Loucy (cell line): ENCODE measurements around the gene ROBO1.
A peak's percentile ranks its signal among the peaks of the same experiment; 100 is the strongest.

Source experiments
- H2AFZ ChIP-seq: fragments of 200-600 bp; sonication (generic); 2 replicates; pipeline ENCODE4 v1.6.0; 2016; ENCODE audit warnings: antibody characterized with exemption, mild to moderate bottlenecking, low read length, moderate library complexity
- H3F3A ChIP-seq: fragments of 200-600 bp; 2 replicates; pipeline ENCODE4 v1.6.0; 2016; ENCODE audit warnings: antibody characterized with exemption, low read depth, mild to moderate bottlenecking
- H3K27me3 ChIP-seq: fragments of 200-600 bp; sonication (generic); 2 replicates; pipeline ENCODE4 v1.6.1; 2014; ENCODE audit warnings: low read length, mild to moderate bottlenecking; ENCODE audit not compliant: insufficient read depth, poor library complexity, severe bottlenecking
- H3K36me3 ChIP-seq: fragments of 200-600 bp; sonication (generic); 2 replicates; pipeline ENCODE4 v1.6.1; 2016; ENCODE audit warnings: low read length; ENCODE audit not compliant: insufficient read depth
- H3K4me1 ChIP-seq: fragments of 200-600 bp; sonication (generic); 2 replicates; pipeline ENCODE4 v1.5.1; 2014; ENCODE audit warnings: low read length, mild to moderate bottlenecking; ENCODE audit not compliant: insufficient read depth, poor library complexity, severe bottlenecking
- H3K4me2 ChIP-seq: fragments of 200-600 bp; sonication (generic); 2 replicates; pipeline ENCODE4 v1.6.0; 2014; ENCODE audit warnings: antibody characterized with exemption, low read length, low read depth, mild to moderate bottlenecking; ENCODE audit not compliant: poor library complexity, severe bottlenecking
- H3K4me3 ChIP-seq: fragments of 200-600 bp; sonication (generic); 2 replicates; pipeline ENCODE4 v1.5.1; 2014; ENCODE audit warnings: low read length, mild to moderate bottlenecking, mixed read lengths; ENCODE audit not compliant: poor library complexity, severe bottlenecking
- H3K79me2 ChIP-seq: fragments of 200-600 bp; sonication (generic); 2 replicates; pipeline ENCODE4 v1.6.1; 2014; ENCODE audit warnings: low read length; ENCODE audit not compliant: insufficient read depth
- H3K9ac ChIP-seq: fragments of 200-600 bp; sonication (generic); 2 replicates; pipeline ENCODE4 v1.6.0; 2014; ENCODE audit warnings: mild to moderate bottlenecking, low read depth, low read length, moderate library complexity; ENCODE audit not compliant: poor library complexity, severe bottlenecking
- H3K9me2 ChIP-seq: fragments of 200-600 bp; sonication (generic); replicated peaks from 2 replicates; pipeline ENCODE4 v1.6.1; 2016; ENCODE audit warnings: low read depth, low read length, mixed read lengths
- H3K9me3 ChIP-seq: fragments of 200-600 bp; sonication (generic); 2 replicates; pipeline ENCODE4 v1.6.1; 2014; ENCODE audit warnings: mild to moderate bottlenecking, antibody characterized with exemption, low read length, low read depth; ENCODE audit not compliant: insufficient read depth
- H4K20me1 ChIP-seq: fragments of 200-600 bp; sonication (generic); 2 replicates; pipeline ENCODE4 v1.6.0; 2014; ENCODE audit warnings: antibody characterized with exemption, low read length, mild to moderate bottlenecking; ENCODE audit not compliant: insufficient read depth, poor library complexity, severe bottlenecking
- CTCF ChIP-seq: fragments of 200-600 bp; sonication (generic); conservative IDR thresholded peaks from 2 replicates; pipeline ENCODE4 v1.5.1; 2014; ENCODE audit warnings: mild to moderate bottlenecking, antibody characterized with exemption, low read length
- EZH2phosphoT487 ChIP-seq: fragments of 200-600 bp; IDR thresholded peaks from 2 replicates; pipeline ENCODE4 v1.6.1; 2018; ENCODE audit warnings: antibody characterized with exemption, mild to moderate bottlenecking, moderate library complexity, borderline replicate concordance

Gene ROBO1

DNA sequence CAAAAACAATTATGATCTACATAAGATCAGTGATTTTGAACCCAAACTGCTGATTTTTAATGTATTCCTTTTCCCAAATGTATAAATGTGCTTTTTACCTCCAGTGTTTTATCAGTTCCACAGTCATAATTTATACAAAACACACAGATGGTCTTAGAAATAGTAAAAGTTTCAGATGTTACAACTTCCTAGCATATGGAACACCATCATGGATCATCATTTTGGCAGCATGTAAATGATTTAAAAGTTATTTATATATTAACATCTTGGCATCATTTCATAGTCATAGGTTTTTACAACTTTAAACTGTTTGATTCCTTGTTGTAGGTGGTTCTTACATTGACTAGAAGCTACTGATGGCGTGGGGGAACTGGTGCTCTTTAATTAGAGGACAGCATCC lies 1025.3 kb downstream of the ROBO1 start:
- H3K4me2 ChIP-seq = no peak overlapping the region
- no peaks in the 10 kb centered on the region for H3F3A ChIP-seq
- H4K20me1 ChIP-seq = no peaks in the 10 kb centered on the region
- no peak overlapping the region for H3K4me3 ChIP-seq
- no peak overlapping the region for H3K9ac ChIP-seq
- no peaks in the 10 kb centered on the region for H3K9me2 ChIP-seq
- no peaks in the 10 kb centered on the region for H3K79me2 ChIP-seq
- no peaks in the 10 kb centered on the region for H3K9me3 ChIP-seq
- H3K36me3 ChIP-seq = no peaks in the 10 kb centered on the region
- TF ChIP-seq EZH2phosphoT487 = no peak
- no peak for TF ChIP-seq CTCF
- H3K4me1 ChIP-seq = no peaks in the 10 kb centered on the region
- H3K27me3 ChIP-seq = no peaks in the 10 kb centered on the region
- H2AFZ ChIP-seq = no peak overlapping the region

DNA sequence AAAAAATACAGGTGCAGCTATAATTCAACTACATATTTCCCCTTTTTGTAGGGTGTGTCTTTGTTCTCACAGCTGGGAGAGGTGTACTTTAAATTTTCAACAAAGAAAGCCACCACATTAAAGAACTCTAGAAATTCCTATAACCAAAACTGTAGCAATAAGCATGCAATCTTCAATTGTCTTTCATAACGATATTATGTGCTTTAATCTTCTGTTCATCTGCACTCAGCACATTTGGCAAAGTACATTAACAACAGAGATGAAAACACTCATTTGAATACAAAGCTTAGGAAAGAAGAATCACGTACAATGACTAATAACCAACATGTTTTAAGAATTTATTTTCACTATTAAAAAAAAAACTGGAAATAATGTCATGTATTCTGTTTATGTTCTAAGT lies 1025.8 kb downstream of the ROBO1 start:
- Histone ChIP-seq H3K9me3 (no peaks in the 10 kb centered on the region), H2AFZ (no peak overlapping the region), H3K9ac (no peak overlapping the region), H3F3A (no peaks in the 10 kb centered on the region), H3K4me2 (no peak overlapping the region), H3K4me1 (no peaks in the 10 kb centered on the region), H3K4me3 (no peak overlapping the region), H3K9me2 (no peaks in the 10 kb centered on the region), H4K20me1 (no peaks in the 10 kb centered on the region), H3K36me3 (no peaks in the 10 kb centered on the region), H3K79me2 (no peaks in the 10 kb centered on the region), H3K27me3 (no peaks in the 10 kb centered on the region)
- TF ChIP-seq CTCF (no peak), EZH2phosphoT487 (no peak)

DNA sequence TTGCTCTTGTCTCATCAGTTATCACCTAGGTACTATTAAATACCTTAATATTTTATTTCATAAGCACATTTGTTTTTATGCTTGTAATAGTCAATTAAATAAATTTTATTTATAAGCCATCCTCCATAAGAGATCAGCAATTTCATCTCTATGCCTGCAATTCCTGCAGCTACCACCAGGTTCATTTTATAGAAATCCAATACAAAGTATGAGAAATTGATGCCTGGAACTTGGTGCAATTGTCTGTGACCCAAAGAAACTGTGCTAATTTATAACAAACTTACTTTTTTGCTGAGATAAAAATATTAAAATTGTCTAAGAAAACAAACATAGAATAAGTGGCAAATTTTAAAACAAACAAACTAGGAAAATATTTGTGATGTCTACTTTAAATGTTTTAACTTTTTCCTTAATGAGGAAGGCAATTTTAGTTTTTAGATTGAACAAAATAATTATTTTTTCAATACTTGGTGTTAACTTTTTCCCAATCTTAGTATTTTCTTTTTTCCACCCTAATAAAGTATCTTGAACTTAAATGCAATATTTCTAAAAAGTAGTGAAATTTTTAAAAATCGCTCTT lies 1026.6 kb downstream of the ROBO1 start:
- no peaks in the 10 kb centered on the region for H4K20me1 ChIP-seq
- no peaks in the 10 kb centered on the region for H3K9me3 ChIP-seq

More for the DNA sequence above, 1026.6 kb downstream of the ROBO1 start:
- Histone ChIP-seq H3K79me2 (no peaks in the 10 kb centered on the region), H3K9me2 (no peaks in the 10 kb centered on the region), H3F3A (no peaks in the 10 kb centered on the region), H2AFZ (no peak overlapping the region), H3K4me1 (no peaks in the 10 kb centered on the region), H3K36me3 (no peaks in the 10 kb centered on the region), H3K9ac (no peak overlapping the region), H3K4me3 (no peak overlapping the region), H3K27me3 (no peaks in the 10 kb centered on the region), H3K4me2 (no peak overlapping the region)
- TF ChIP-seq EZH2phosphoT487 (no peak), CTCF (peak; percentile 47; the same call in 1 of the 2 replicates)
